HepG2 (cell line): Measurements from ENCODE around the gene LOXL3. TPM values are rescaled to one million over a fixed set of nuclear protein-coding genes. Genes with fewer than 3 reads are reported as not detected.
A peak's percentile ranks its signal among the peaks of the same experiment; 100 is the strongest.

Experiments
- EZH2 ChIP-seq: conservative IDR thresholded peaks from 2 replicates; pipeline ENCODE4 v1.6.1; 2012; ENCODE audit warnings: mild to moderate bottlenecking, low read depth, low read length, moderate library complexity
- HES4 ChIP-seq: sonication (generic); formaldehyde crosslinking; IDR thresholded peaks from 2 replicates; pipeline ENCODE4 v1.9.0; 2021; ENCODE audit warnings: mild to moderate bottlenecking, missing genetic modification reagents, borderline replicate concordance
- HNRNPH1 ChIP-seq: fragments of 200-400 bp; formaldehyde crosslinking; optimal IDR thresholded peaks from 2 replicates; pipeline ENCODE3; 2017; ENCODE audit warnings: mild to moderate bottlenecking, low read depth, low read length
- NFE2L1 ChIP-seq: sonication (generic); formaldehyde crosslinking; IDR thresholded peaks from 2 replicates; pipeline ENCODE4 v1.4.0; 2020; ENCODE audit warnings: missing genetic modification reagents, mild to moderate bottlenecking, borderline replicate concordance
- NKX3-1 ChIP-seq: sonication (generic); formaldehyde crosslinking; IDR thresholded peaks from 2 replicates; pipeline ENCODE4 v1.5.0; 2020; ENCODE audit warnings: missing genetic modification reagents
- PHF8 ChIP-seq: sonication (generic); formaldehyde crosslinking; IDR thresholded peaks from 2 replicates; pipeline ENCODE4 v1.5.0; 2020; ENCODE audit warnings: missing genetic modification reagents
- PRPF4 ChIP-seq: fragments of 200-400 bp; formaldehyde crosslinking; IDR thresholded peaks from 2 replicates; pipeline ENCODE4 v1.6.1; 2016; ENCODE audit warnings: low read length, low read depth; ENCODE audit not compliant: poor library complexity, severe bottlenecking
- RBAK ChIP-seq: sonication (generic); formaldehyde crosslinking; IDR thresholded peaks from 2 replicates; pipeline ENCODE4 v1.5.1; 2020; ENCODE audit warnings: mild to moderate bottlenecking, missing genetic modification reagents
- RELA ChIP-seq: sonication (generic); formaldehyde crosslinking; IDR thresholded peaks from 2 replicates; pipeline ENCODE4 v1.4.0; 2020; ENCODE audit warnings: missing genetic modification reagents
- TCF7L2 ChIP-seq: IDR thresholded peaks from 2 replicates; pipeline ENCODE4 v1.6.1; 2011; ENCODE audit warnings: mild to moderate bottlenecking, low read depth, low read length, moderate library complexity
- ZNF101 ChIP-seq: sonication (generic); formaldehyde crosslinking; IDR thresholded peaks from 2 replicates; pipeline ENCODE4 v1.4.0; 2020; ENCODE audit warnings: mild to moderate bottlenecking, low read depth, missing genetic modification reagents, borderline replicate concordance
- ZNF264 ChIP-seq: sonication (generic); formaldehyde crosslinking; IDR thresholded peaks from 2 replicates; pipeline ENCODE4 v1.4.0; 2020; ENCODE audit warnings: missing genetic modification reagents
- ZNF34 ChIP-seq: sonication (generic); formaldehyde crosslinking; IDR thresholded peaks from 2 replicates; pipeline ENCODE4 v1.4.0; 2020; ENCODE audit warnings: mild to moderate bottlenecking, missing genetic modification reagents, borderline replicate concordance
- ZNF362 ChIP-seq: sonication (generic); formaldehyde crosslinking; IDR thresholded peaks from 2 replicates; pipeline ENCODE4 v1.4.0; 2020; ENCODE audit warnings: missing genetic modification reagents, mild to moderate bottlenecking, borderline replicate concordance
- ZNF605 ChIP-seq: sonication (generic); formaldehyde crosslinking; IDR thresholded peaks from 2 replicates; pipeline ENCODE4 v1.8.0; 2022; ENCODE audit warnings: mild to moderate bottlenecking, missing genetic modification reagents
- ZNF646 ChIP-seq: sonication (generic); formaldehyde crosslinking; IDR thresholded peaks from 2 replicates; pipeline ENCODE4 v1.9.0; 2021; ENCODE audit warnings: mild to moderate bottlenecking, missing genetic modification reagents
- polyA plus RNA-seq, 8 experiments: library from polyadenylated mRNA; depleted of rRNA in 3 of 8; stranded (reverse) in 7 of 8; unstranded in 1 of 8; fragments of >200 nt; fragmentation: Illumina TruSeq in 4 of 8; extraction: Trizol in 4 of 8; gene quantifications; 2 replicates each; pipeline versions ENCODE4 v1.2.1 to v1.2.3, GENCODE V29; 2011 to 2016; ENCODE audit warnings: low read depth in 4 of 8, missing spikeins in 1 of 8, mixed read lengths in 1 of 8; ENCODE audit not compliant: insufficient read depth in 1 of 8
- total RNA-seq, 5 experiments: library from RNA; depleted of rRNA; stranded (reverse); fragments of >200 nt; fragmentation: Illumina TruSeq; extraction: Trizol; gene quantifications; 2 replicates each; pipeline ENCODE4 v1.2.3, GENCODE V29; 2016; ENCODE audit warnings: low read depth in 1 of 5
- TF ChIP-seq, protein P1 (sequence below): sonication (generic); formaldehyde crosslinking; IDR thresholded peaks from 2 replicates; pipeline ENCODE4 v1.8.1; 2023; ENCODE audit warnings: missing genetic modification reagents, mild to moderate bottlenecking, borderline replicate concordance
- TF ChIP-seq, protein P2 (sequence below): sonication (generic); formaldehyde crosslinking; IDR thresholded peaks from 2 replicates; pipeline ENCODE4 v1.5.0; 2020; ENCODE audit warnings: missing genetic modification reagents

LOXL3 gene
- total and polyA plus RNA-seq, 2 of the 13 experiments (the other 11 are each of a cell fraction or from before 2014, with no cell fraction given): 0.55 to 6.5 TPM

DNA sequence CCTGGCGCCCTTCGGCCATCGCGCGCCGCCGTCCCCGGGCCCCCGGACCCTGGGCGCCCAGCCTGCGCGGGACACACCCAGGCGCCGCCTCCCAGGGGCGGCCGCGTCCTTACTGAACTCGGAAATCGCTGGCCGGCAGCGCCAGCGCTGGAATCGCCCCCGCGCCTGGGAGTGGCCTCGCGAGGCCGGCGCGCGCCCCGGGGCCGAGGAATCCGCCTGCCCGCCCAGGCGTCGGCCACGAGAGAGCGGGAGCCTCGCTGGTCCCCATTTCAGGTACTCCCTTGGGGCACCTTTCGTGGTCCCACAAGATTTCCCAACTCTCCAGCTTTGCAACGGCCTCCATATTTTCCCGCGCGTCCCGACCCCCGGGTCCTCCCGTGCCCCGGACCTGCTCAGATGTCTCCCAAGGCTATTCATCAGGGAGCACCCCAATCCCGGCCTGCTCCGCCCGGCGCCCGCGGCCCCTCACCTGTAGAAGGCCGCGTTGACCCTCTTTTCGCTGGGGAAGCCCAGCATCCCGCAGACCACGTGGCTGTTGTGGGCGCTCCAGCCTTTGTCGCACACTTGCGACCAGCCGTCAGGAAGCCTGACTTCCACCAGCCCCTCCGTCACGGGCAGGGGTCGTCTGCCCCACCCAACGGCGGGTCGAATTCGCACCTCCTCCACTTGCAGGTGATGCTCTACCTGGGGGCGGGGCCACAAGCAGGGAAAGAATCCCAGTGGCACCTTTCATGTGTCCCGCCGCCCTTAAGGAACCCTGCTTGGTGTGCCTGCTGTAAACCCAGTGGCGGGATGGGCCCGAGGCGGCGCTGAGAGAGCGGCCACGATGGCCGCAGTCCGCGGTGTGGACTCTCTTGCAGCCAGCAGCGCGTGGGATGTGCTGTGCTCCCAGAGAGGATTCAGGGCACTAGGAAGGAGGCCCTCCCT, 4.6 kb downstream of the LOXL3 start (continued):
- TF ChIP-seq ZNF362 (no peak), ZNF646 (CRISPR knock-in tag) (no peak), RBAK (no peak), ZNF34 (no peak), HES4 (CRISPR knock-in tag) (no peak), NKX3-1 (CRISPR knock-in tag) (0 out of 2 replicates have a peak, but pooled peaks have one; percentile 44), TCF7L2 (no peak), RELA (CRISPR knock-in tag) (no peak), ZNF605 (0 out of 2 replicates have a peak, but pooled peaks have one; percentile 31), PRPF4 (no peak), ZNF101 (CRISPR knock-in tag) (no peak), EZH2 (no peak), HNRNPH1 (no peak), NFE2L1 (CRISPR knock-in tag) (no peak), PHF8 (CRISPR knock-in tag) (no peak; the same call in 1 of the 2 replicates), ZNF264 (no peak)
- TF ChIP-seq, protein P1, sequence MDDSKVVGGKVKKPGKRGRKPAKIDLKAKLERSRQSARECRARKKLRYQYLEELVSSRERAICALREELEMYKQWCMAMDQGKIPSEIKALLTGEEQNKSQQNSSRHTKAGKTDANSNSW: no peak
- TF ChIP-seq, protein P2, sequence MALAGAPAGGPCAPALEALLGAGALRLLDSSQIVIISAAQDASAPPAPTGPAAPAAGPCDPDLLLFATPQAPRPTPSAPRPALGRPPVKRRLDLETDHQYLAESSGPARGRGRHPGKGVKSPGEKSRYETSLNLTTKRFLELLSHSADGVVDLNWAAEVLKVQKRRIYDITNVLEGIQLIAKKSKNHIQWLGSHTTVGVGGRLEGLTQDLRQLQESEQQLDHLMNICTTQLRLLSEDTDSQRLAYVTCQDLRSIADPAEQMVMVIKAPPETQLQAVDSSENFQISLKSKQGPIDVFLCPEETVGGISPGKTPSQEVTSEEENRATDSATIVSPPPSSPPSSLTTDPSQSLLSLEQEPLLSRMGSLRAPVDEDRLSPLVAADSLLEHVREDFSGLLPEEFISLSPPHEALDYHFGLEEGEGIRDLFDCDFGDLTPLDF (CRISPR knock-in tag): no peak
